ENCODE results near the gene FAM217B. TPM values are rescaled to one million over a fixed set of nuclear protein-coding genes. Genes with fewer than 3 reads are reported as not detected.

Gene FAM217B
- total RNA-seq, 1 donor from 2014 or later: 7.3 TPM

GRCh38 chr20:59925359-59925758 lies 14.8 kb upstream of the FAM217B start:
- Histone ChIP-seq H3K27ac (ENCODE audit: low read depth, low read length) (no peak overlapping the region), H3K27me3 (ENCODE audit: control insufficient read depth in 3 of 3, insufficient read depth in 3 of 3, low read length in 3 of 3) (no peaks in the 10 kb centered on the region), H3K9ac (ENCODE audit: low read depth in 1 of 3, low read length in 3 of 3) (no peak overlapping the region), H3K36me3 (ENCODE audit: control insufficient read depth in 3 of 3, insufficient read depth in 3 of 3, low read length in 3 of 3) (no peaks in the 10 kb centered on the region), H3K4me3 (ENCODE audit: low read length in 3 of 3) (no peak overlapping the region), H3K9me3 (ENCODE audit: control insufficient read depth in 3 of 3, low read length in 3 of 3) (no peaks in the 10 kb centered on the region), H3K4me1 (ENCODE audit: control insufficient read depth in 3 of 3, insufficient read depth in 3 of 3, low read length in 3 of 3) (no peaks in the 10 kb centered on the region)

- Histone ChIP-seq H3K9me3 (ENCODE audit: control insufficient read depth in 3 of 3, low read length in 3 of 3) (no peaks in the 10 kb centered on the region), H3K27ac (ENCODE audit: low read depth, low read length) (no peak overlapping the region), H3K9ac (ENCODE audit: low read depth in 1 of 3, low read length in 3 of 3) (no peak overlapping the region), H3K27me3 (ENCODE audit: control insufficient read depth in 3 of 3, insufficient read depth in 3 of 3, low read length in 3 of 3) (no peaks in the 10 kb centered on the region), H3K36me3 (ENCODE audit: control insufficient read depth in 3 of 3, insufficient read depth in 3 of 3, low read length in 3 of 3) (no peaks in the 10 kb centered on the region), H3K4me1 (ENCODE audit: control insufficient read depth in 3 of 3, insufficient read depth in 3 of 3, low read length in 3 of 3) (no peaks in the 10 kb centered on the region), H3K4me3 (ENCODE audit: low read length in 3 of 3) (no peak overlapping the region)
Observed at GRCh38 chr20:59925899-59926298, 14.3 kb upstream of the FAM217B start.

GRCh38 chr20:59931511-59932312 lies 8.5 kb upstream of the FAM217B start:
- no peaks in the 10 kb centered on the region for H3K9me3 ChIP-seq (ENCODE audit: control insufficient read depth in 3 of 3, low read length in 3 of 3)
- no peaks in the 10 kb centered on the region for H3K36me3 ChIP-seq (ENCODE audit: control insufficient read depth in 3 of 3, insufficient read depth in 3 of 3, low read length in 3 of 3)
- H3K4me1 ChIP-seq (ENCODE audit: control insufficient read depth in 3 of 3, insufficient read depth in 3 of 3, low read length in 3 of 3): peaks cover 3 to 9% (median 3%) of the 10 kb centered on the region in 3 donors
- H3K9ac ChIP-seq (ENCODE audit: low read depth in 1 of 3, low read length in 3 of 3): no peak overlapping the region
- no peaks in the 10 kb centered on the region for H3K27me3 ChIP-seq (ENCODE audit: control insufficient read depth in 3 of 3, insufficient read depth in 3 of 3, low read length in 3 of 3)
- no peak overlapping the region for H3K4me3 ChIP-seq (ENCODE audit: low read length in 3 of 3)
- no peak overlapping the region for H3K27ac ChIP-seq (ENCODE audit: low read depth, low read length)

GRCh38 chr20:59932616-59933295 lies 7.4 kb upstream of the FAM217B start:
- no peak overlapping the region for H3K9ac ChIP-seq (ENCODE audit: low read depth in 1 of 3, low read length in 3 of 3)
- H3K36me3 ChIP-seq (ENCODE audit: control insufficient read depth in 3 of 3, insufficient read depth in 3 of 3, low read length in 3 of 3): no peaks in the 10 kb centered on the region
- H3K27me3 ChIP-seq (ENCODE audit: control insufficient read depth in 3 of 3, insufficient read depth in 3 of 3, low read length in 3 of 3): no peaks in the 10 kb centered on the region
- H3K4me3 ChIP-seq (ENCODE audit: low read length in 3 of 3): peak overlapping the region in 1 of 3 donors; percentile 53
- no peak overlapping the region for H3K27ac ChIP-seq (ENCODE audit: low read depth, low read length)
- H3K9me3 ChIP-seq (ENCODE audit: control insufficient read depth in 3 of 3, low read length in 3 of 3): no peaks in the 10 kb centered on the region
- peaks cover 3 to 15% (median 12%) of the 10 kb centered on the region in 3 donors for H3K4me1 ChIP-seq (ENCODE audit: control insufficient read depth in 3 of 3, insufficient read depth in 3 of 3, low read length in 3 of 3)

- H3K27me3 ChIP-seq (ENCODE audit: control insufficient read depth in 3 of 3, insufficient read depth in 3 of 3, low read length in 3 of 3): no peaks in the 10 kb centered on the region
- peaks cover 9 to 18% (median 17%) of the 10 kb centered on the region in 3 donors for H3K4me1 ChIP-seq (ENCODE audit: control insufficient read depth in 3 of 3, insufficient read depth in 3 of 3, low read length in 3 of 3)
- H3K9me3 ChIP-seq (ENCODE audit: control insufficient read depth in 3 of 3, low read length in 3 of 3): no peaks in the 10 kb centered on the region
- H3K9ac ChIP-seq (ENCODE audit: low read depth in 1 of 3, low read length in 3 of 3): peak within 1 kb of the TSS; percentile 61 to 77 (median 70)
- no peaks in the 10 kb centered on the region for H3K36me3 ChIP-seq (ENCODE audit: control insufficient read depth in 3 of 3, insufficient read depth in 3 of 3, low read length in 3 of 3)
- no peak within 1 kb of the TSS for H3K27ac ChIP-seq (ENCODE audit: low read depth, low read length)
- peak within 1 kb of the TSS; percentile 78 to 82 (median 80) for H3K4me3 ChIP-seq (ENCODE audit: low read length in 3 of 3)
Observed at GRCh38 chr20:59933296-59933848, 6.8 kb upstream of the FAM217B start, which contains the start of gene SYCP2. SYCP2 (minus strand) TSS chr20:59933637; CDS start chr20:59922413, 11,224 bp downstream.

GRCh38 chr20:59933849-59934585 lies 6.2 kb upstream of the FAM217B start:
- Histone ChIP-seq H3K27ac (ENCODE audit: low read depth, low read length) (no peak overlapping the region), H3K9me3 (ENCODE audit: control insufficient read depth in 3 of 3, low read length in 3 of 3) (no peaks in the 10 kb centered on the region), H3K36me3 (ENCODE audit: control insufficient read depth in 3 of 3, insufficient read depth in 3 of 3, low read length in 3 of 3) (no peaks in the 10 kb centered on the region), H3K27me3 (ENCODE audit: control insufficient read depth in 3 of 3, insufficient read depth in 3 of 3, low read length in 3 of 3) (no peaks in the 10 kb centered on the region), H3K4me3 (ENCODE audit: low read length in 3 of 3) (peak overlapping the region; percentile 78 to 82 (median 80)), H3K4me1 (ENCODE audit: control insufficient read depth in 3 of 3, insufficient read depth in 3 of 3, low read length in 3 of 3) (peaks cover 15 to 24% (median 23%) of the 10 kb centered on the region in 3 donors), H3K9ac (ENCODE audit: low read depth in 1 of 3, low read length in 3 of 3) (peak overlapping the region; percentile 61 to 77 (median 70))

GRCh38 chr20:59935457-59936185 lies 4.6 kb upstream of the FAM217B start:
- Histone ChIP-seq H3K4me1 (ENCODE audit: control insufficient read depth in 3 of 3, insufficient read depth in 3 of 3, low read length in 3 of 3) (peaks cover 20 to 30% (median 29%) of the 10 kb centered on the region in 3 donors), H3K27me3 (ENCODE audit: control insufficient read depth in 3 of 3, insufficient read depth in 3 of 3, low read length in 3 of 3) (no peaks in the 10 kb centered on the region), H3K9ac (ENCODE audit: low read depth in 1 of 3, low read length in 3 of 3) (no peak overlapping the region), H3K9me3 (ENCODE audit: control insufficient read depth in 3 of 3, low read length in 3 of 3) (no peaks in the 10 kb centered on the region), H3K27ac (ENCODE audit: low read depth, low read length) (no peak overlapping the region), H3K4me3 (ENCODE audit: low read length in 3 of 3) (no peak overlapping the region), H3K36me3 (ENCODE audit: control insufficient read depth in 3 of 3, insufficient read depth in 3 of 3, low read length in 3 of 3) (no peaks in the 10 kb centered on the region)

GRCh38 chr20:59936409-59936808 lies 3.8 kb upstream of the FAM217B start:
- Histone ChIP-seq H3K4me1 (ENCODE audit: control insufficient read depth in 3 of 3, insufficient read depth in 3 of 3, low read length in 3 of 3) (peaks cover 24 to 38% (median 34%) of the 10 kb centered on the region in 3 donors), H3K4me3 (ENCODE audit: low read length in 3 of 3) (peak overlapping the region in 1 of 3 donors; percentile 4), H3K9ac (ENCODE audit: low read depth in 1 of 3, low read length in 3 of 3) (peak overlapping the region in 2 of 3 donors; percentile 34 to 59), H3K36me3 (ENCODE audit: control insufficient read depth in 3 of 3, insufficient read depth in 3 of 3, low read length in 3 of 3) (no peaks in the 10 kb centered on the region), H3K9me3 (ENCODE audit: control insufficient read depth in 3 of 3, low read length in 3 of 3) (no peaks in the 10 kb centered on the region), H3K27ac (ENCODE audit: low read depth, low read length) (no peak overlapping the region), H3K27me3 (ENCODE audit: control insufficient read depth in 3 of 3, insufficient read depth in 3 of 3, low read length in 3 of 3) (no peaks in the 10 kb centered on the region)

- peaks cover 31 to 45% (median 41%) of the 10 kb centered on the region in 3 donors for H3K4me1 ChIP-seq (ENCODE audit: control insufficient read depth in 3 of 3, insufficient read depth in 3 of 3, low read length in 3 of 3)
Observed at GRCh38 chr20:59937150-59937549, 3.0 kb upstream of the FAM217B start.

More at GRCh38 chr20:59937150-59937549, 3.0 kb upstream of the FAM217B start:
- H3K27me3 ChIP-seq (ENCODE audit: control insufficient read depth in 3 of 3, insufficient read depth in 3 of 3, low read length in 3 of 3): no peaks in the 10 kb centered on the region
- peak overlapping the region in 1 of 3 donors; percentile 52 for H3K4me3 ChIP-seq (ENCODE audit: low read length in 3 of 3)
- no peak overlapping the region for H3K27ac ChIP-seq (ENCODE audit: low read depth, low read length)
- H3K9me3 ChIP-seq (ENCODE audit: control insufficient read depth in 3 of 3, low read length in 3 of 3): no peaks in the 10 kb centered on the region
- no peaks in the 10 kb centered on the region for H3K36me3 ChIP-seq (ENCODE audit: control insufficient read depth in 3 of 3, insufficient read depth in 3 of 3, low read length in 3 of 3)
- H3K9ac ChIP-seq (ENCODE audit: low read depth in 1 of 3, low read length in 3 of 3): peak overlapping the region in 2 of 3 donors; percentile 30 to 46
